ENCODE data around the gene VSTM5.
A peak's percentile ranks its signal among the peaks of the same experiment; 100 is the strongest.

The VSTM5 gene

DNA sequence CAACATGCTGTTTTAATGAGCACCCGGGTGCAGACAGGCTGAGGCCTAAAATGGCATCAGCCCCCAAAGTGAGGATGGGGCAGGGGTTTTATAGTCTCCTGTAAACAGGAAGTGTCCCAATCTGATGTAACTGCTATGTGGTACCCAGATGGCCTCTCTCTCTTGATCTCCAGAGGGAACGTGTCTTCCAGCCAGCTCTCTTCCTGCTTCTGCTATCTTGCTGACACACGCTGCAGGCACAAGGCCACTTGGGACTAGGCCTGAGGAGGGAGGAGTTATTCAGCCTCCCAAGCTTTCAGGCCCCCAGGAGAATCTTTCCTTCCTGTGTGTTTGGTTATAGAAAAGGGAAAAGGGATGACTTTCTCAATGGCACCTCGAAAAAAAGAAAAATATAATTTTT is 11.4 kb upstream of the VSTM5 start:
- peaks cover 16 to 44% (median 26%) of the 10 kb centered on the region in 11 experiments; a peak in 20 of 22 replicates for H3K9me3 ChIP-seq (replicated peaks in 1 of 11)
- H3K9ac ChIP-seq = peak overlapping the region in 1 of 11 experiments; percentile 16; a peak in 2 of 22 replicates
- H3K36me3 ChIP-seq = no peaks in the 10 kb centered on the region
- peak overlapping the region in 2 of 10 experiments; percentile 22 to 25; a peak in 1 of 20 replicates for H3K4me3 ChIP-seq
- H3K4me1 ChIP-seq = peaks cover 0 to 22% (median 11%) of the 10 kb centered on the region in 10 experiments; a peak in 15 of 20 replicates
- peak overlapping the region in 8 of 11 experiments; percentile 0 to 73 (median 56); a peak in 13 of 22 replicates for H3K27ac ChIP-seq
- peak overlapping the region in 9 of 11 experiments; percentile 18 to 58 (median 41); a peak in 18 of 22 replicates for H3K4me2 ChIP-seq
- peak in 4 of 11 experiments; percentile 10 to 68 (median 60); a peak in 5 of 22 replicates for TF ChIP-seq Cebpa-rat (IDR thresholded peaks at IDR 0.05)
- no peaks in the 10 kb centered on the region for H4K20me1 ChIP-seq
- H3K27me3 ChIP-seq = no peaks in the 10 kb centered on the region

DNA sequence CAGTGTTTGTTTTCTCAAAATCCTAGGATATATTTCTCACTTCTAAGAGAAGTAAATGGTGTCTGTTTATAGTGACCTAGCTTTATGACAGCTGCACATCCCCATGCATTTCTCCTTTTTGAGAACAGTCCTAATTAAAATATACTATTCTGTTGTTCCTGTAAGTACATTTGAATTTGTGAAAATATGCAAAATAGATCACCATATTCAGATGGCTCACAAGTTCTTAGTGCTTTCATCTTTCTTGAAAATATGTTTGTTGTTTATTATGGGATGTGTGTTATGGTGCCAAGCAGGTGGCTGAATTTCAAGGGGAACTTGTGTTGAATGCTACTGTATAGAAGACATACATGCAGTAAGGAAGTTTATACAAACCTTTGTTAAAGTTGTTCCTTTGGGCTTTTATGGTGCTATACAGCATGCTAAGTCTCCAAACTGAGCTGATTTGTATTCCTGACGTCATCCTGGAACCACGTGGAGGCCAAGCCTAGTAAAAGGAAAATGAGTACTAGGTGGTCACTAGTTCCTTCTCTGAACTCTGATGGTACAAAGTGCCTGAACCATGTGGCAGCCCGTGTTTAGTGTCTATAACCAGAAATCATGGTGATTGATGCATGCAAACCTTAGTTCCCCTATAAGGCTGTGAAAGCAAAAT is 7.8 kb upstream of the VSTM5 start:
- H3K4me1 ChIP-seq = peaks cover 0 to 22% (median 11%) of the 10 kb centered on the region in 10 experiments; a peak in 15 of 20 replicates
- no peak overlapping the region for H3K9ac ChIP-seq
- H3K4me3 ChIP-seq = no peak overlapping the region
- TF ChIP-seq Cebpa-rat (IDR thresholded peaks at IDR 0.05) = no peak
- peaks cover 0 to 28% (median 22%) of the 10 kb centered on the region in 11 experiments; a peak in 19 of 22 replicates for H3K9me3 ChIP-seq (replicated peaks in 1 of 11)
- no peaks in the 10 kb centered on the region for H3K27me3 ChIP-seq
- no peak overlapping the region for H3K27ac ChIP-seq
- H4K20me1 ChIP-seq = no peaks in the 10 kb centered on the region
- no peak overlapping the region for H3K4me2 ChIP-seq
- H3K36me3 ChIP-seq = no peaks in the 10 kb centered on the region

DNA sequence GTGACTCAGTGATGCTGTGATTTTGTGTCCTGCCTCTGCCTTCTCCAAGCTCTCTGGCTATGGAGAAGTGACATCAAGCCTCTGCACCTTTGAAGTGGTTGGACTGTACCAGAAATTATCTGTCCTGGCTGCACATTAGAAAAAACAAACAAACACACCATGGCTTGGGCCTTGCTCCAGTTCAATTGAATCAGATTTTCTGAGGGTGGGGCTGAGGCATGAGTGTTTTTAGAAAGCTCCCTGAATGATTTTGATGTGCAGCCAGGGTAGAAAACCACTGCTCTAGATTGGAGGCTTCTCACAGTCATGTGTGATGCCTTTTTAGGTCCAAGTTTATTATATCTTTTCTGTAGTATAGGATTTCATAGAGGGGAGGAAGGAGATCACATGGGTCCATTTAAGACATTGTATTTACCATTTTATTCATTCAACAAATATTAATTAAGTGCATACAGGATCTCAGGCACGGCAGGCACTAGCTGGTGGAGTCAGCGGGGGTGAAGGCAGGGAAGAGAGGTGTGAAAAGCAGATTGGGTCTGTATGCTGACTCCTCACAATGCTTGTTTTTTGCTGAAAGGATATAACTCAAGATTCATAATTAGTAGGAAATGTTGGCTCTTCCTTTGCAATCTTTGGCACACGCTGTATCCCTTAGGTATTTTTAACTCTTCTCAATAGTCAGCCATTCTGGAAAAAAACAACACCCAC is 7.1 kb upstream of the VSTM5 start:
- Histone ChIP-seq H3K27ac (no peak overlapping the region), H3K36me3 (no peaks in the 10 kb centered on the region), H3K9ac (no peak overlapping the region), H3K4me3 (no peak overlapping the region), H3K27me3 (no peaks in the 10 kb centered on the region), H3K4me2 (no peak overlapping the region), H3K4me1 (peaks cover 0 to 19% (median 11%) of the 10 kb centered on the region in 10 experiments; a peak in 15 of 20 replicates), H3K9me3 (replicated peaks in 1 of 11) (peaks cover 0 to 21% (median 15%) of the 10 kb centered on the region in 11 experiments; a peak in 18 of 22 replicates), H4K20me1 (no peaks in the 10 kb centered on the region)
- no peak for TF ChIP-seq Cebpa-rat (IDR thresholded peaks at IDR 0.05)

DNA sequence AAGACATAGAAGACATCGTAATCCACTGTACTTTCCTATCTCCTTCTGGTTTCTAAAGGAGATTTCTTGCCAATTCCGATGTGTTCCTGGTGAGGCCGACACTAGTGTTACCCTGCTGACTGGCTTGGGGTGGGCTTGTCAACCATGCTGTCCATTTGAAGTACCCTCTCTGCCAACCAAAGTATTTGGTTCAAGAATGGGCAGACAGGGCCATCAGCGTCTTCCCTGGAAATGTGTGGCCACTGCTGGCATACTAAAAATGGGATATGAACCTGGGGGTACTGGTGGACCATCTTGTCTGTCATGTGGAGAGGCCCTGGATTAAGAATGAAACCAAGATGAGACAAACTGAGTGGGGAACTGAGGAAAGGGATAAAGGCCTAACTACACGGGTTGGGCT is 1.8 kb upstream of the VSTM5 start:
- Histone ChIP-seq H3K4me3 (no peak overlapping the region), H4K20me1 (no peaks in the 10 kb centered on the region), H3K4me2 (no peak overlapping the region), H3K27me3 (peaks cover 0 to 11% (median 8%) of the 10 kb centered on the region in 11 experiments; a peak in 14 of 22 replicates), H3K9ac (no peak overlapping the region), H3K4me1 (0 out of 20 replicates have a peak, but pooled peaks cover 0 to 3% (median 0%) of the 10 kb centered on the region in 10 experiments), H3K9me3 (replicated peaks in 1 of 11) (no peaks in the 10 kb centered on the region), H3K27ac (no peak overlapping the region), H3K36me3 (no peaks in the 10 kb centered on the region)
- no peak for TF ChIP-seq Cebpa-rat (IDR thresholded peaks at IDR 0.05)

DNA sequence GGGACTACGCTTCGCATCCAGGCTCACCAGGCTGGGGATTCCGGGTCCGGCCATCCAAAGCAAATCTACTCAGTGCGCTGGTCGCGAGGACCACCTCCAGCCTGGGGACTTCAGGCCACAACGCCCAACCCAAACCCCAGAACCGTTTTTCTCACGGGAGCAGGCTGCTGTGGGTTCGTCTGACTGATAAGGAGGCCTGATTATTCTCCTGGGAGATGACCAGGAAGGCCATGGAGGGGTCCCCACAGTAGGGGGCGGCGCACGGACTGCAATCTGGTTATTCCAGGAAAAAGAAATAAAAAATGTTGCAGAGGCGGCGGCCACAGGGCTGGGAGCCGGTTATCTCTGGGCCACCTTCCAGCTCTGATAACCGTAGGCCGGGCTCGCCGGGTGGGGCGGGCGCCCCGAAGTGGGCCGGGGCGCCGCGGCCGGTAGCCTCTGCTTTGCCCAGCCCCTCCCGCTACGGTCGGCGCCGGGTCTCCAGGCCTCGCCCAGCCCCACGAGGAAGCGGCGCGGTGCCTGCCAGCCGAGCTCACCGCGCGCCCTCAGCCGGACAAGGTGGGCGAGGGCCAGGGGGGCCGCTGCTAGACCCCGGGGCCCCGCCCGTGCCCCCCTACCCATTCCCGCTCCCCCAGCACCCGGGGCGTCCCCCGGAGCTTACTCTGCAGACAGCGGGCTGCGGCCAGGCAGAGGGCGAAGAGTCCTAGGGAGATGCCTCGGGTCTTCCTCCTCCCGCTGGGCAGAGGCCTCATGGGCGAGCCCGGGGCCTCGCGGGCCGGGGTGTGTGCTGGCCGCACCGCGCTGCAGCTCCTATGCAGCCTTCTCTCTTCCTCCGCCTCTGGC is 446 bp downstream of the VSTM5 start:
- Histone ChIP-seq H3K27ac (peak overlapping the region in 5 of 11 experiments; percentile 10 to 33 (median 14); a peak in 5 of 22 replicates), H3K36me3 (no peaks in the 10 kb centered on the region), H3K4me2 (peak overlapping the region; percentile 50 to 77 (median 69)), H3K27me3 (peaks cover 0 to 11% (median 8%) of the 10 kb centered on the region in 11 experiments; a peak in 14 of 22 replicates), H3K9me3 (replicated peaks in 1 of 11) (no peaks in the 10 kb centered on the region), H3K9ac (peak overlapping the region in 10 of 11 experiments; percentile 13 to 66 (median 50); a peak in 13 of 22 replicates), H4K20me1 (no peaks in the 10 kb centered on the region), H3K4me1 (0 out of 20 replicates have a peak, but pooled peaks cover 0 to 3% (median 0%) of the 10 kb centered on the region in 10 experiments), H3K4me3 (peak overlapping the region; percentile 25 to 65 (median 42); a peak in 16 of 20 replicates)
- TF ChIP-seq Cebpa-rat (IDR thresholded peaks at IDR 0.05) = no peak

DNA sequence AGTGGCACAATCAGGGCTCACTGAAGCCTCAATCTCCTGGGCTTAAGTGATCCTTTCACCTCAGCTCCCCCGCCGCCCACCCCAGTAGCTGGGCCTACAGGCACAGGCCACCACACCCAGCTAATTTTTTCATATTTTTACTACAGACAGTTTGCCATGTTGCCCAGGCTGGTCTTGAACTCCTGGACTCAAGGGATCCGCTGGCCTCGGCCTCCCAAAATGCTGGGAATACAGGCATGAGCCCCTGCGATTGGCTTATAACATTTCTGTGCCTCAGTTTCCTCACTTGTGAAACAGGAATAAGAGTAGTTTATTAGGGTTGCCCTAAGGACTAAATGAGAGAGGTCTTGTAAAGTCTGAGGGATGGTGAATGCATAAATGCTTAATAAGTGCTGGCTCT is 1.2 kb downstream of the VSTM5 start:
- peaks cover 0 to 11% (median 8%) of the 10 kb centered on the region in 11 experiments; a peak in 14 of 22 replicates for H3K27me3 ChIP-seq
- TF ChIP-seq Cebpa-rat (IDR thresholded peaks at IDR 0.05) = no peak
- H3K4me1 ChIP-seq = 0 out of 20 replicates have a peak, but pooled peaks cover 0 to 3% (median 0%) of the 10 kb centered on the region in 10 experiments
- no peak overlapping the region for H3K9ac ChIP-seq
- H3K4me2 ChIP-seq = no peak overlapping the region
- H3K36me3 ChIP-seq = no peaks in the 10 kb centered on the region
- H3K4me3 ChIP-seq = no peak overlapping the region
- H3K27ac ChIP-seq = no peak overlapping the region
- no peaks in the 10 kb centered on the region for H4K20me1 ChIP-seq
- no peaks in the 10 kb centered on the region for H3K9me3 ChIP-seq (replicated peaks in 1 of 11)

DNA sequence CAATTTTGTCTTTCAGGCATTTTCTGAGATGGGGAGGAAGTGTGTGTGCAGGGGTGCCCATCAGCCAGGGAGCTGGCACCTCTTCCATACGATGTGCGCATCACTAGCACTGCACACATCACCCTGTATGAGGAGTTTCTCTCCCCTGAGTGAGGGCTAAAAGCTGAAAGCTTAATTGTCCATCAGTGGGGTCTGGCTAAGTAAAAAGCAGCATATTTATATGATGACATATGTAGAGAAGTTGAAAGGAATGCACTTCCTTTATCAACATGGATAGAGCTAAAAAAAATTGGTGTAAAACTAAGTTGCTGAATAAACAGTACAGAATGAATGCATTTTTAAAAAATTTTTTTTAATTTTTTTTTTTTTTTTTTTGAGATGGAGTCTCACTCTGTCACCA is 4.0 kb downstream of the VSTM5 start:
- no peaks in the 10 kb centered on the region; a peak in 1 of 22 replicates for H4K20me1 ChIP-seq
- H3K9ac ChIP-seq = no peak overlapping the region
- peaks cover 0 to 11% (median 8%) of the 10 kb centered on the region in 11 experiments; a peak in 14 of 22 replicates for H3K27me3 ChIP-seq
- 0 out of 20 replicates have a peak, but pooled peaks cover 0 to 3% (median 0%) of the 10 kb centered on the region in 10 experiments for H3K4me1 ChIP-seq
- no peak overlapping the region for H3K27ac ChIP-seq
- H3K4me2 ChIP-seq = no peak overlapping the region
- H3K4me3 ChIP-seq = no peak overlapping the region
- H3K9me3 ChIP-seq (replicated peaks in 1 of 11) = no peaks in the 10 kb centered on the region
- H3K36me3 ChIP-seq = no peaks in the 10 kb centered on the region
- TF ChIP-seq Cebpa-rat (IDR thresholded peaks at IDR 0.05) = no peak

All from BLaER1 treated with 17β-estradiol and CSF1 and Interleukin-3, amounts not matched to agents 10 nM and 100 nM (cell line).